GM19099 (cell line): ENCODE results near the gene KNCN.

Experiments
- POLR2A ChIP-seq: IDR thresholded peaks from 3 replicates; pipeline ENCODE4 v1.6.1; 2011; ENCODE audit warnings: low read depth; ENCODE audit not compliant: insufficient read length; ENCODE audit errors: extremely low read depth

The KNCN gene

GRCh38 chr1:46551597-46552095 lies at the start of gene KNCN:
TSS of gene KNCN (minus strand) at chr1:46551647. CDS start at chr1:46551215, 432 bp downstream.
- TF ChIP-seq POLR2A = no peak

DNA sequence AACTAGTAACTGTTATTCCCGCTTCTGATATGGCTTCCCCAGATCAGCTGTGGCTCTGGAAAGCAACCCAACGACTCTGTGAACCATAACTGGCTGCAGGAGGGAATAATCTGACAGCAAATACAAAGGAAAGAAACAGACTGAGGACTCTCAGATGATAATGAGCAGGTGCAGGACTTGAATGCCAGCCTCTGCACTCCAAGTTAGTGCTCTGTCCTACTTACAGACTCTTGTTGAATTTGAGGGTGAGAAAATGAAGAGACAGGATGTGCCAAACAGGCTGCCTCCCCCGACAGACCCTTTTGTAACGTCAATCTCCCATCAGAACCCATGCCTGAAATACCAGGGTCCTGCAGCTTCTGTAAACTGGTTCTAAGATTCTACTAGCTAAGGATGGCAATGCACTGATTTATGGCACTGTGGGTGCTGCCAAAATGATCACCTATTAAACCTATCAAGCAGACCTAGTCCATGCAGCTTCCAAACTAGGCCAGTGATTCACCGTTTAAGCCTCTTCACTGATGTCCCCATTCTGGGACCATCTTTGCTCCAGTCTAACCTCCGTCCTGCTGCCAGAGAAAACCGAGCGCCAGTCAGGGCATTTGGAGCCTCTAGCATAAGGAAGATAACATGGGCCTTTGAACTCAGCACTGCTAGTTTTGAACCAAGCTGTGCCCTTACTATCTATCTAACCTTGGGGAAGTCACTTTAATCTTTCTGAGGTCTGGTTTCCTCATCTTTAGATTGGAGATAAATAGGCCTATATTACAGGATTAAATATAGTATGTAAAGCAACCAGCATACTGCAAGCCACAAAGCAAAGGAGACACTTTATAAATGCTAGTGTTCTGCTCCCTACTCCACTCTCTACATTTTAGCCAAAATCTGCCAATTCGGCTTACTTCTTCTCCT lies 47.9 kb upstream of the KNCN start:
- TF ChIP-seq POLR2A = no peak

DNA sequence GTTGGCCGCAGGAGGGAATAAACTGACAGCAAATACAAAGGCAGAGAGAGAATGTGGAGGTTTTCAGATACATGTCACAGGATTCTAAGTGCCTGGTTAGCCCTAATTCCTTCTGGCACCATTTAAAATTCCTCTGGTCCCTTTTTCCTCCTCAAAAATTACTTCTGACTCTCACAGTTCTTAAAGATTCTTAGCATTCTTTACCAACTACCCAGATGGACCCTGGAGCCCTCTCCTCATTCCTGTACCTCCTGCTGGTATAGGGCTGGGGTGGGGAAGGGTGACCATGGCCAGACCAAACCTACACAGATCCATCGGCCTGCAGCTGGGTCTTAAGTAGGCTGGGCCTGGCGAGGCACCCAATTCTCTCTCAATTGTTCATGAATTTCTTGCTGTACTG lies 45.4 kb upstream of the KNCN start:
- no peak for TF ChIP-seq POLR2A

- no peak for TF ChIP-seq POLR2A
These were observed 44.6 kb upstream of the KNCN start for GRCh38 chr1:46596036-46596435.

GRCh38 chr1:46595127-46595526 lies 43.7 kb upstream of the KNCN start:
- TF ChIP-seq POLR2A = no peak

DNA sequence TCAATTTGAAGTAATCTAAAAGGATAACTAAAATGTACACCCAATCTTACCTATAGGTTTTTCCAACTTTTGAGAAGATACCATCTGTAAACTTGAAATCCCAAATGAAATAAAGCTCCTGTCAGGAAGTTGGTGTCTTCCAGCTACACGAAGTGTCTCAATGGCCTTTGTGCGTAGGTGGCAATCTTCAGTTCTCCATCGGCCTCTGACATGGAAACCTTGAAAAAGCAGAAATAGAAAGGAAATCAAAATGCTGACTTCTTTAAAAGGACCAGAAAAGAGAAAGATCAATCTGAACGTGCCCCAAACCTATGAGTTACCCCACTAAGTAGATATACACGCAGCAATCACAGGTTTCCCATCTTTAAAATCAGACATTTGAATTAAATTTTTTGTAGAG lies 42.6 kb upstream of the KNCN start:
- no peak for TF ChIP-seq POLR2A

DNA sequence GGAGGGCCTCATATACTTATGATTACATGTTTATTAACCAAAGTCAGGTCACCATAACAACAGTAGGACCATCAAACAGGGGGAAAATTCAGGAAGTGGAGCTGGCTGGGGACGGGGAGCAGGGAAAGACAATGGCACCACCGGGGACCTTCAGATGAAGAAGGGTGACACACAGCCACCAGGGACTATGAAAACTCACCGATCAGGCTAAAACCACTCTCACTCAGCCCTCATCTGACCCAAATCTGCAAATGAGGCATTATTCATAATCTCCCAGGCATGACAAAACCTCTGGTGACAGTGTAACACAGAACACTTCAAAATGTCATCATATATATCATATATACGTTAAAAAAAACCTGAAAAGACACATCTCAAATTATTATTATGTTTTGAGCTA lies 41.4 kb upstream of the KNCN start:
- TF ChIP-seq POLR2A = no peak

DNA sequence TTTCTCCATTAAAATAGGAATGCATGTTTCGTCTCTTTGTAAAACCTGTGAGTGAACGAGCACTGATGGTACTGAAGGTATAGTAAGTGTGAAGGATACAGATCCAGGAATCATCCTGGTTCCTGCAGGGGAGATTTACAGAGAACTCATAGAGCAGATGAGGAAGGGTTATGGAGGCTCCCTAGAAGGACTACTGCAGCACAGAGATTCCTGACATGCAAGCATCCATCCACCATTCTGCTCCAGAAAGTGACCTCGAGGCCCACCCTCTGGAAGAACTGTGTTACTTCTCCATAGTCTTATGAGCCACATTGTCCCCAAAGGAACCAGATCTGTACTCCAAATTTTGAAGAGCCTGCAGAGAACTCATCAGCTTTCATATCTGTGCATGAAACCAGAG lies 38.1 kb upstream of the KNCN start:
- TF ChIP-seq POLR2A = no peak

DNA sequence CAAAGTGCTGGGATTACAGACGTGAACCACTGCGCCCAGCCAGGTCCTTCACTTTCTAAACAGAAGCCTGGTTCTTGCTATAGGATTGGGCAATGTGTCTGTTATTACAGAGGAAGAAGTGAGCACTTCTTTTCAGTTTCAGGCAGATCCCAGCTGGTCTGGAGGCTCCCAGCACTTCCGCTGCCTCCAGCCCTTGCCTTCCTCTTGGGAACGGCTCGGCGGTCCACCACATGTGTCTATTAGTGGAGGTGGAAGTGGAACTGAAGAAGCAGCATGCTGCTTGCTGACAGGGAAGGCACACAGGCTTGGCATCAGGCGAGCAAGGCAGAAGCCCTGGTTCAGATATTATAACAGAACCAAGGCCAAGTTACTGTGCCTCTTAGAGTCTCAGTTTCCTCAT lies 35.6 kb upstream of the KNCN start:
- TF ChIP-seq POLR2A = no peak

DNA sequence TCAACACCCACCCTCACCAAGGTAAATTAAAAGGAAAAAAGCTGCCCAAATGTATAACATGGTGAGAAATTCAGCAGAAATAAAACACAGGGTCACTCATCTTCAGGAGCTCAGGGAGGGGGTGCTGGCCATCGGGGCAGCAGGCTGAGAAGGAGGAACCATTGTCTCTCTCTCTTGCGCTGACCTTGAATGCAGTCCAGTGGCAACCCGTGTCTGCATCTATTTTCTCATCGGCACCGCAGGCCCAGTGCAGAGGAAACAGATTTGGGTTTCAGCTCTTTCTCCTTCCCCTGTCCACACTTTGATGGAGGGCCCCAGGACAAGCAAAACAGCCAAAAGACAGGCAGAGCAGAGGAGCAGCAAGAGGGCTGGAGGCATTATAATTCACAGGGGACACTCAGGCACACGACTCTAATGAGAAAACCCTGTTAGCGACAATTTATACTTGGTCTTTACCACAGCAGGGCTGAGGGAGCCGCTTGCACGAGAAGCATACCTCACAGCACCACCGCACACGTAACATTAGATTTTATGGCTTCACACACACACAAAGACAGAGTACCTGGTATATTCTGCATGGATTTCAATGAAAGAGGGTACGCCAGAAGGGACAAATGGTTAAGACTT lies 34.0 kb upstream of the KNCN start:
- no peak for TF ChIP-seq POLR2A

DNA sequence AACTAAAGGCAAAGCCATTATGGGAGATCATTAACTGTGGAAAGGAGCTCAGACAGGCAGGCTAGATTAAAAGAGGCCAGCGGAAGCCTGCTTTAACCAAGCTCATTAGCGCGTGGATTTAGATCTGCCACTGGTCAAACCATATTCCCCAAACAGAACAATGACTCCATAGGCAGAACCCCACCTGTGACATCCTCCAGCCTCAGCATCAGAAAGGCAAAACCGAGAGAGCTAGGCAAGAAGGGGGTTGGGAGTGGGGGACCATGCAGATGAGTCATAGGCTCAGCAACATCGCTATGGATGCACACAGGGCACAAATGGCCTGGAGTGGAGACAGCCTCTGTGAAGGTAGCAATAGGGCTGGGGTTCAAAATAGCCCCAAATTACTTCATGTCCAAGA lies 32.0 kb upstream of the KNCN start:
- TF ChIP-seq POLR2A = no peak

GRCh38 chr1:46582972-46583371 lies 31.5 kb upstream of the KNCN start:
- TF ChIP-seq POLR2A = no peak

GRCh38 chr1:46581681-46582455 lies 30.4 kb upstream of the KNCN start:
- TF ChIP-seq POLR2A = no peak

GRCh38 chr1:46580140-46580903 lies 28.9 kb upstream of the KNCN start:
- TF ChIP-seq POLR2A = no peak

- no peak for TF ChIP-seq POLR2A
These were observed 26.2 kb upstream of the KNCN start for GRCh38 chr1:46577671-46578070.
